K562 (cell line): Measurements from ENCODE around the gene NOCT. TPM values are rescaled to one million over a fixed set of nuclear protein-coding genes. Genes with fewer than 3 reads are reported as not detected.

ENCODE experiments used
- ATAC-seq: fragments of 200-7000 bp; cut with Tn5 transposase; 3 replicates; pipeline ENCODE4 v1.9.1; 2020; ENCODE audit warnings: moderate library complexity
- BruUV-seq: library from RNA; stranded (reverse); fragments of 400-500 nt; replicated peaks from 2 replicates; lab custom pipeline; 2021; lab: Mats Ljungman, UMichigan
- CTCF ChIA-PET: fragments of 300-600 bp; formaldehyde crosslinking; extraction: SDS; loops from one replicate; lab custom pipeline; 2021; ENCODE audit warnings: low intra/inter-chr PET ratio; lab: Yijun Ruan, JAX
- POLR2A ChIA-PET: fragments of 300-600, 350-650 bp; sonication (Branson Sonifier 250); formaldehyde crosslinking; extraction: SDS; loops from one replicate; lab custom pipeline; 2021; ENCODE audit warnings: antibody characterized with exemption, inconsistent platforms; lab: Yijun Ruan, JAX
- DNase-seq, 4 experiments: peaks; one replicate each; pipeline versions ENCODE4 v3.0.0 to v3.0.0-alpha.2; 2011 to 2018; ENCODE audit warnings: low spot score in 3 of 4, mixed read lengths in 3 of 4; ENCODE audit errors: extremely low read depth in 1 of 4
- FAIRE-seq: peaks from 2 replicates; lab custom pipeline; 2011; peaks lifted over from hg19 to GRCh38; lab: Jason Lieb, UNC
- H2AFZ ChIP-seq: 2 replicates; pipeline ENCODE4 v1.6.0; 2011; ENCODE audit warnings: low read depth, low read length, control low read depth, inconsistent platforms
- H3K27ac ChIP-seq: fragments of 200-600 bp; 3 replicates; pipeline ENCODE4 v1.8.0; 2011; ENCODE audit warnings: low read depth, mild to moderate bottlenecking, control low read depth, inconsistent platforms, low read length, moderate library complexity, mixed read lengths; ENCODE audit errors: extremely low read depth
- H3K27me3 ChIP-seq, 2 experiments: fragments of 300-600 bp in 1 of 2; 2 replicates in 1 of 2; 3 replicates in 1 of 2; pipeline versions ENCODE4 v1.6.0 to v1.8.0; 2011; ENCODE audit warnings: inconsistent platforms in 2 of 2, low read length in 2 of 2, mild to moderate bottlenecking in 1 of 2, mixed read lengths in 1 of 2, moderate library complexity in 1 of 2; ENCODE audit not compliant: control insufficient read depth in 2 of 2, insufficient read depth in 2 of 2
- H3K36me3 ChIP-seq: fragments of 300-600 bp; 3 replicates; pipeline ENCODE4 v1.8.0; 2011; ENCODE audit warnings: mild to moderate bottlenecking, low read length, inconsistent platforms; ENCODE audit not compliant: control insufficient read depth, insufficient read depth
- H3K4me1 ChIP-seq, 2 experiments: fragments of 200-600 bp in 1 of 2; replicated peaks in 1 of 2; 2 replicates in 1 of 2; 3 replicates in 1 of 2; pipeline versions ENCODE4 v1.5.1 to v1.8.0; 2011; ENCODE audit warnings: inconsistent platforms in 2 of 2, low read length in 2 of 2, mild to moderate bottlenecking in 1 of 2, mixed read lengths in 1 of 2, moderate library complexity in 1 of 2; ENCODE audit not compliant: control insufficient read depth in 2 of 2, insufficient read depth in 2 of 2
- H3K4me2 ChIP-seq: 2 replicates; pipeline ENCODE4 v1.6.1; 2011; ENCODE audit warnings: low read length, control low read depth, inconsistent platforms, mixed read lengths; ENCODE audit not compliant: insufficient read depth
- H3K4me3 ChIP-seq: fragments of 200-600 bp; sonication (generic), shearing (Covaris generic); 2 replicates; pipeline ENCODE4 v1.5.1; 2016; ENCODE audit warnings: control low read depth, inconsistent platforms
- H3K79me2 ChIP-seq: fragments of 200-600 bp; 3 replicates; pipeline ENCODE4 v1.8.0; 2011; ENCODE audit warnings: low read length, inconsistent platforms; ENCODE audit not compliant: control insufficient read depth, insufficient read depth
- H3K9ac ChIP-seq, 2 experiments: 2 replicates each; pipeline versions ENCODE4 v1.6.0 to v1.6.1; 2011; ENCODE audit warnings: low read depth in 2 of 2, low read length in 2 of 2, control low read depth in 1 of 2, inconsistent platforms in 1 of 2, mild to moderate bottlenecking in 1 of 2, mixed read lengths in 1 of 2; ENCODE audit not compliant: insufficient read depth in 1 of 2
- H3K9me1 ChIP-seq: one replicate; pipeline ENCODE4 v1.6.0; 2011; ENCODE audit warnings: inconsistent platforms, mild to moderate bottlenecking, low read length, moderate library complexity; ENCODE audit not compliant: control insufficient read depth, insufficient read depth
- H3K9me3 ChIP-seq: replicated peaks from 2 replicates; pipeline ENCODE4 v1.5.1; 2011; ENCODE audit warnings: low read depth, low read length, inconsistent platforms; ENCODE audit not compliant: control insufficient read depth, insufficient read depth
- H4K20me1 ChIP-seq: replicated peaks from 2 replicates; pipeline ENCODE4 v1.6.1; 2011; ENCODE audit warnings: low read length, inconsistent platforms, mixed read lengths; ENCODE audit not compliant: control insufficient read depth, insufficient read depth
- ADNP ChIP-seq: fragments of 200-800 bp; sonication (Bioruptor generic); IDR thresholded peaks from 2 replicates; pipeline ENCODE4 v1.6.1; 2016; ENCODE audit warnings: missing genetic modification characterization, missing compliant biosample characterization
- CBX2 ChIP-seq: fragments of 200-600 bp; sonication (generic); IDR thresholded peaks from one replicate; pipeline ENCODE4 v1.6.1; 2012; ENCODE audit warnings: mild to moderate bottlenecking, low read length, inconsistent platforms; ENCODE audit not compliant: insufficient read depth, poor library complexity, severe bottlenecking
- ELF2 ChIP-seq: fragments of 250-450 bp; sonication (Bioruptor Pico); IDR thresholded peaks from 2 replicates; pipeline ENCODE4 v1.5.0; 2021; ENCODE audit warnings: mild to moderate bottlenecking
- FOXP1 ChIP-seq: sonication (generic); formaldehyde crosslinking; IDR thresholded peaks from 2 replicates; pipeline ENCODE4 v1.8.0; 2022; ENCODE audit warnings: mild to moderate bottlenecking, missing genetic modification reagents
- FOXP4 ChIP-seq: sonication (generic); formaldehyde crosslinking; IDR thresholded peaks from 2 replicates; pipeline ENCODE4 v1.8.0; 2022; ENCODE audit warnings: mild to moderate bottlenecking, missing genetic modification reagents, borderline replicate concordance
- GATAD2B ChIP-seq: fragments of 450-650 bp; IDR thresholded peaks from 2 replicates; pipeline ENCODE4 v1.6.1; 2017; ENCODE audit warnings: mild to moderate bottlenecking, borderline replicate concordance
- KDM2B ChIP-seq: fragments of 250-450 bp; sonication (Bioruptor Pico); IDR thresholded peaks from 2 replicates; pipeline ENCODE4 v1.8.0; 2021; ENCODE audit warnings: mild to moderate bottlenecking, moderate library complexity
- KLF6 ChIP-seq: fragments of 250-450 bp; sonication (Bioruptor Pico); IDR thresholded peaks from 2 replicates; pipeline ENCODE4 v1.4.0; 2020; ENCODE audit warnings: mild to moderate bottlenecking, moderate library complexity, borderline replicate concordance
- MITF ChIP-seq: IDR thresholded peaks from 2 replicates; pipeline ENCODE4 v1.6.1; 2014; ENCODE audit warnings: antibody characterized with exemption
- PML ChIP-seq: IDR thresholded peaks from 2 replicates; pipeline ENCODE4 v1.6.1; 2012; ENCODE audit warnings: low read length, inconsistent platforms
- SUPT5H ChIP-seq: fragments of 450-650 bp; IDR thresholded peaks from 2 replicates; pipeline ENCODE4 v1.6.1; 2016
- U2AF1 ChIP-seq: fragments of 200-400 bp; formaldehyde crosslinking; optimal IDR thresholded peaks from 2 replicates; pipeline ENCODE3; 2017; ENCODE audit warnings: mild to moderate bottlenecking, low read depth, low read length, moderate library complexity
- U2AF2 ChIP-seq: fragments of 200-400 bp; formaldehyde crosslinking; optimal IDR thresholded peaks from 2 replicates; pipeline ENCODE3; 2017; ENCODE audit warnings: low read depth, mild to moderate bottlenecking, low read length
- ZNF584 ChIP-seq: fragments of 200-800 bp; sonication (Bioruptor generic); IDR thresholded peaks from 2 replicates; pipeline ENCODE4 v1.6.1; 2016; ENCODE audit warnings: low read depth, mild to moderate bottlenecking, missing genetic modification characterization, missing compliant biosample characterization
- ZNF77 ChIP-seq: fragments of 250-450 bp; sonication (Bioruptor Pico); IDR thresholded peaks from 2 replicates; pipeline ENCODE4 v1.5.0; 2020
- WGBS: fragments of 100-300 bp; shearing (Covaris generic); methylation state at CpG from one replicate; pipeline ENCODE4 v1.1.6; 2016; ENCODE audit warnings: low coverage, mixed read lengths; ENCODE audit not compliant: insufficient coverage; ENCODE audit errors: missing lambda C conversion rate; 5-methylcytosine and 5-hydroxymethylcytosine counted together
- in situ Hi-C: fragments of 300-500 bp; cut with MboI; formaldehyde crosslinking; loops from 4 replicates; pipeline ENCODE4 v1.15.0; 2018; ENCODE audit warnings: inconsistent platforms, mixed read lengths
- intact Hi-C: fragments of 100-400 bp; cut with micrococcal nuclease; formaldehyde crosslinking; loops from 2 replicates; pipeline ENCODE4 v1.14.2; 2022
- polyA plus RNA-seq, 8 experiments: library from polyadenylated mRNA; depleted of rRNA in 4 of 8; stranded (reverse) in 5 of 8; unstranded in 3 of 8; fragments of >200 nt; fragmentation: Nextera tagmentation in 2 of 8; fragmentation: Illumina TruSeq in 1 of 8; extraction: Ambion mirVana in 2 of 8; extraction: Trizol in 1 of 8; gene quantifications; 2 replicates each; pipeline versions ENCODE4 v1.2.1 to v1.2.3, GENCODE V29; 2011 to 2014; ENCODE audit warnings: inconsistent platforms in 1 of 8, missing spikeins in 1 of 8
- total RNA-seq, 7 experiments: library from RNA; depleted of rRNA in 6 of 7; stranded (reverse); fragments of >200 nt in 6 of 7; fragmentation: Illumina TruSeq in 2 of 7; extraction: Trizol in 2 of 7; gene quantifications; 2 replicates each; pipeline versions ENCODE4 v1.2.1 to v1.2.3, GENCODE V29; 2011 to 2021; ENCODE audit warnings: low replicate concordance in 1 of 7
- TF ChIP-seq, protein P1 (sequence below): fragments of 250-450 bp; sonication (Bioruptor Pico); IDR thresholded peaks from 2 replicates; pipeline ENCODE4 v1.5.0; 2021

NOCT gene
- total and polyA plus RNA-seq, 9 of the 15 experiments (the other 6 are each of a cell fraction or from before 2014, with no cell fraction given), result 1.3 to 20.2 (median 11.1) TPM

- ChIA-PET CTCF (no interaction called here), POLR2A (interaction anchor here (0.6 to 6.6 kb wide), 5 partner anchors 9 to 321 kb away, joined by 3 to 52 read pairs (median 4); no protein-coding TSS in a partner anchor)
- peaks cover 24 to 32% of the 10 kb centered on the region in 2 experiments; a peak in 4 of 5 replicates for H3K4me1 ChIP-seq
- in situ Hi-C loops, result no loop called here
- DNase-seq (peak in 2 of 4 experiments; percentile 56 to 63), ATAC-seq (peak; percentile 50), FAIRE-seq (no peak)
- H3K9me3 ChIP-seq, result no peaks in the 10 kb centered on the region
- H3K36me3 ChIP-seq, result peaks cover 31% of the 10 kb centered on the region
- peaks cover 3% of the 10 kb centered on the region for H4K20me1 ChIP-seq
- H3K27me3 ChIP-seq, result no peaks in the 10 kb centered on the region
- peaks cover 54% of the 10 kb centered on the region for H3K79me2 ChIP-seq
- peak overlapping the region; percentile 92 for H3K27ac ChIP-seq
- peak overlapping the region; percentile 92 for H3K4me3 ChIP-seq
- no peaks in the 10 kb centered on the region for H3K9me1 ChIP-seq
- H2AFZ ChIP-seq, result peak overlapping the region; percentile 95
- WGBS, result 0% methylated on average over 47 of the region's 55 CpGs
- H3K4me2 ChIP-seq, result peak overlapping the region; percentile 75
- H3K9ac ChIP-seq, result peak overlapping the region; percentile 83 to 98
- intact Hi-C loops, result loop anchor here (5.0 to 10.0 kb wide), 4 partner anchors 66 to 771 kb away; partner anchors contain the start of genes ELF2 and SLC7A11
- BruUV-seq, result no TSS peak
- TF ChIP-seq ZNF77 (CRISPR knock-in tag) (no peak), ELF2 (no peak), U2AF2 (no peak), KDM2B (CRISPR knock-in tag) (no peak), FOXP1 (CRISPR knock-in tag) (0 out of 2 replicates have a peak, but pooled peaks have one; percentile 25), SUPT5H (no peak), KLF6 (CRISPR knock-in tag) (no peak), ADNP (no peak), PML (no peak), GATAD2B (peak; percentile 66), MITF (no peak), U2AF1 (no peak), ZNF584 (no peak), CBX2 (no peak), FOXP4 (CRISPR knock-in tag) (no peak)
- TF ChIP-seq, protein P1, sequence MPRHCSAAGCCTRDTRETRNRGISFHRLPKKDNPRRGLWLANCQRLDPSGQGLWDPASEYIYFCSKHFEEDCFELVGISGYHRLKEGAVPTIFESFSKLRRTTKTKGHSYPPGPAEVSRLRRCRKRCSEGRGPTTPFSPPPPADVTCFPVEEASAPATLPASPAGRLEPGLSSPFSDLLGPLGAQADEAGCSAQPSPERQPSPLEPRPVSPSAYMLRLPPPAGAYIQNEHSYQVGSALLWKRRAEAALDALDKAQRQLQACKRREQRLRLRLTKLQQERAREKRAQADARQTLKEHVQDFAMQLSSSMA (CRISPR knock-in tag), result no peak
These were observed 429 bp downstream of the NOCT start for GRCh38 chr4:139015948-139016471.
